Epidermal melanocyte (primary cell): Measurements from ENCODE around the gene SNU13.
"Not testable (repeated sequence)": the region's sequence is repeated elsewhere in the genome, so short reads cannot be mapped to it uniquely, and the experiment has no call there.

Source experiments
- DNase-seq: peaks from one replicate; pipeline ENCODE4 v3.0.0; 2011; ENCODE audit warnings: low spot score; ENCODE audit not compliant: insufficient read length

SNU13 gene

DNA sequence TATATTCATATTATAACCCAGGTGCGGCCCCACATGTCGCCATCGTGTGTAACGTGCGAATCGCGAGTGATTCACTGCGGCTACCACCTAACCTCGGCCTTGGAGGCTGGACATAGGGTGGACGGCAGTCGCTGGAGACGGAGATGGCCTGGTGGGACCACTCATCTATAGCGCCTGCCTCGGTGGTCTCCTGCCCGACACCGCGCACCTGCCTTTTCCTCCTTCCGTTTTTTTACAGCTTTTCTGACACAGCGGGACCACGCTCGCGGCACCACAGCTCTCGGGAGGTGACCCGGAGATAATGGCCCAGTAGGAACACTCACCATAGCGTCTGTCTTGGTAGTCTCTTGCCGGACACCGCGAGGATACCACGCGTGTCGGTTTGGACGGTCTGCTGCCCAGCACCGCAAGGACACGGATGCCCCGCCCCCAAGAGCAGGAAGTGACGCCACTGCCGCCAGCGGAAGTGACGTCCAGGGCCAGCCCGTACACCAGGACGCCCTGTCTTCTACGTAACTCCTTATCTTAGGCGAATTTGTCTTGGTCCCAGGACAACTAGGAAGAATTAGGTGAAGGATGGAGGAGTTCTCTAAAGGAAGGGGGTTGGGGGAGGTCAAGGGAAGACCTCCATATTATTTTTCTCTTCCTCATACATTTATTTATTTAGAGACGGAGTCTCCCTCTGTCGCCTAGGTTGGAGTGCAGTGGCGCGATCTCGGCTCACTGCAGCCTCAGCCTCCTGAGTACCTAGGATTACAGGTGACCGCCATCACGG is 6.4 kb downstream of the SNU13 start:
- DNase-seq = peak; percentile 81

- DNase-seq = no peak
Observed at GRCh38 chr22:41681616-41682015, 7.1 kb downstream of the SNU13 start.

- no peak for DNase-seq
Observed at GRCh38 chr22:41676134-41676533, 12.5 kb downstream of the SNU13 start.

DNA sequence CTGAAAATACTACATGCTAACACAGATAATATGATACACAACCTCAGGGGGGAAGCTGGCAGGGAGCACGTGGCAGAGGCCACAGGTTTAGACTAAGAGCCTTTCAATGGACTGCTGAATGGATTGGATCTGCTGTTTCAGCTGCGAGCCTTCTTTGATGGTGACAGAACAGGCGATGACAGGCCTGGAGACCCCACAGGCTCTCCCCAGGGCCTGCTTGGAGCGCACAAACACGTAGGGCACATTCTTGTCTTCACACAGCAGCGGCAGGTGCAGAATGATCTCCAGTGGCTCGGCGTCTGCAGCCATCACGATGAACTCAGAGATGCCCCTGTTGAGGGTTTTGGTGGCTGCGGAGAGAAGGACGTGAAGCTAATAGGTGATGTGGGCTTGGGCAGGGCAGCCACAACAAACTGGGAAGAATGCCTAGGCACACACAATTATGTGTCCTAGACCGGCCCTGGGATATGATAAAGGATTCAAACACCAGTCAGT is 13.8 kb downstream of the SNU13 start:
- DNase-seq = no peak

GRCh38 chr22:41672780-41673509 is 15.7 kb downstream of the SNU13 start:
- no peak for DNase-seq

DNA sequence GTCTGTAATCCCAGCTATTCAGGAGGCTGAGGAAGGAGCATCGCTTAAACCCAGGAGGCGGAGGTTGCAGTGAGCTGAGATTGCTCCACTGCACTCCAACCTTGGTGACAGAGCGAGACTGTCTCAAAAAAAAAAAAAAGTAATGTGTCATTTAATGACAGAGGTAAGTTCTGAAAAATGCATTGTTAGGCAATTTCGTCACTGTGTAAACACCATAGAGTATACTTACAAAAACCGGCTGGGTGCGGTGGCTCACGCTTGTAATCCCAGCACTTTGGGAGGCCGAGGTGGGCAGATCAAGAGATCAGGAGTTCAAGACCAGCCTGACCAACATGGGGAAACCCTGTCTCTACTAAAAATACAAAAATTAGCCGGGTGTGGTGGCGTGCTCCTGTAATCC is 16.6 kb downstream of the SNU13 start:
- not testable (repeated sequence) for DNase-seq

DNA sequence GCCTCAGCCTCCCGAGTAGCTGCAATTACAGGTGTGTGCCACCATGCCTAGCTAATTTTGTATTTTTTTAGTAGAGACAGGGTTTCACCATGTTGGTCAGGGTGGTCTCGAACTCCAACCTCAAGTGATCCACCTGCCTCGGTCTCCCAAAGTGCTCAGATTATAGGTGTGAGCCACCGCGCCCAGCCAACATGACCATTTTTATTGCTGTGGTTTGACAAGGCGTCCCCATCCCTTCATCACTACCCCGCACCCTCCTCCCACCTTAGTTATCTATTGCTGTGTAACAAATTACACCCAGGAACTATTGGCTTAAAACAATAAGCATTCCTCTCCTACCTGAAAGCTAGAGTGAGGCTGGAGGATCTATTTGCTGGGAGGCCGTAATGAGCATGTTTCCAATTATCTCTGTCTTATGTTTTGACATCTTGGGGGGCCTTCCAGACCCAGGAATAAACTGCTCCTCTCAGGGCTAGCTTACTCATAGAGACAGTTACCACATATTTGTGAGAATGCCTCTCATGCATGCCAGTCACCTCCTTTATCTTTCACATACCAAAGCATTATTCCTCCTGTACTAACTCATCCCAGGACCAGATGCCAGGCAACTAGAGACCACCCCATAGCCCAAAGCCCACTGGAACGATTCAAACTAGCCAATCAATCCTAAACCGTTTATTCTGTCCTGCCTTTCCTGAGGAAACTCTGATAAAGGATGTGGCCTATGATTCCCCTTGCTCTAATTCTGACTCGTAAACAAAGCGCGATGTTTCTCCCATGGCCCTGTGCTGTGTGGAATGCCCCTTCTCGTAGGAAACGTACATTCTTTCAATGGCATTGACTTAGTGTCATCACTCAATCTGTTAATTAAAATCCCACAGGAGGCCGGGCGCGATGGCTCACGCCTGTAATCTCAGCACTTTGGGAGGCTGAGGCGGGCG is 19.4 kb downstream of the SNU13 start:
- DNase-seq = no peak

DNA sequence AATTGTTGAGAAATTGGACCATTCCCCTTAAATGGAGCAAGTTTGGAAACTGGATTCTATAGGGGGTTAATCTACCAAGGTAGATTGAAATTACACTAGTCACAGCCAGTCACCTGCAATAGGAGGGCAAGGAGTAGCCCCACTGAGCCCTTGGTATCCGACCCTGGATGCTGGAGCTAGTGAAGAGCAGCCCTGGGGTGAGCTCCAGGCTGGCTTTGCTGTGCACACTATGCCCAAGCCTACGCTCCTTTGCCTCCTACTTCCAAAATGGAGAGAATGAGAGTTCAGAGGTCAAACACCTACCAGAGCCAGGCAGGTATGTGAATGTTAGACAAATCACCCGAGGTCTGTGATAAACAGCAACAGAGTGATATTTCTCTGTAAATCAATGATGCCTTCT is 23.7 kb downstream of the SNU13 start:
- DNase-seq = no peak

- DNase-seq = no peak
Observed at GRCh38 chr22:41664490-41664889, 24.2 kb downstream of the SNU13 start.

DNA sequence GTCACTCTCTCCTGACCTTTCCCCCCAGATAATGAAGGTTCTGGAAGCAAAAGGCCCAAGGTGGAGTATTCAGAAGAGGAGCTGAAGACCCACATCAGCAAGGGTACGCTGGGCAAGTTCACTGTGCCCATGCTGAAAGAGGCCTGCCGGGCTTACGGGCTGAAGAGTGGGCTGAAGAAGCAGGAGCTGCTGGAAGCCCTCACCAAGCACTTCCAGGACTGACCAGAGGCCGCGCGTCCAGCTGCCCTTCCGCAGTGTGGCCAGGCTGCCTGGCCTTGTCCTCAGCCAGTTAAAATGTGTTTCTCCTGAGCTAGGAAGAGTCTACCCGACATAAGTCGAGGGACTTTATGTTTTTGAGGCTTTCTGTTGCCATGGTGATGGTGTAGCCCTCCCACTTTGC is 25.1 kb downstream of the SNU13 start:
- DNase-seq = not testable (repeated sequence)

GRCh38 chr22:41661713-41662112 is 27.0 kb downstream of the SNU13 start:
- no peak for DNase-seq

- DNase-seq = no peak
Observed at GRCh38 chr22:41661088-41661487, 27.6 kb downstream of the SNU13 start.

DNA sequence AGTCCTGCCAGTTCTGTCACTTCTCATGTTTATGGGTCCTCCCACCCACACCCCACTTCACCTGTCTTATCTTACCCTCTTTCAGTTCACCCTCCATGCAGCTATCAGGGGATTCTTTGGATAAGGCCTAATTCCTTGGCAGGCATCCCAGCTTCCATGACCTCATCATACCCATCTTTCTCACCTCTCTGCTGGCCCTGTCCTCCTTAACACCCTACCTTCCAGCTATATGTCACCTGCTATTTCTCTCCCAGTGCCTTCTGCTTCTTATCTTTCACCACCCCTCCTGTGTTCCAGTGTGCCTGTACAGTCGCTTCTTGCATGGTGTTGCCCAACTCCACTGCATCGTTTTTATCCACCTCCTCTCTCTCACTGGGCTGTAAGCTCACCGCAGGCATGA is 28.3 kb downstream of the SNU13 start:
- DNase-seq = no peak

GRCh38 chr22:41659941-41660340 is 28.7 kb downstream of the SNU13 start:
- no peak for DNase-seq

- no peak for DNase-seq
Observed at GRCh38 chr22:41658869-41659268, 29.8 kb downstream of the SNU13 start.

DNA sequence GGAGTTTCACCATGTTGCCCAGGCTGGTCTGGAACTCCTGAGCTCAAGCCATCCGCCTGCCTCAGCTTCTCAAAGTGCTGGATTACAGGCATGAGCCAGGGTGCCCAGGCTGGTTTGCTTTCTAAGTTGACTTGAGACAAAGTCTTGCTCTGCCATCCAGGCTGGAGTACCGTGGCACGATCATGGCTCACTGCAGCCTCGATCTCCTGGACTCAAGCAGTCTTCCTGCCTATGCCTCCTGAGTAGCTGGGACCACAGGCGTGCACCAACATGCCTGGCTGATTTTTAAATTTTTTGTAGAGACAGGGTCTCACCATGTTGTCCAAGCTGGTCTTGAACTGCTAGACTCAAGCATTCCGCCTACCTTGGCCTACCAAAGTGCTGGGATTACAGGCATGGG is 31.0 kb downstream of the SNU13 start:
- DNase-seq = no peak

DNA sequence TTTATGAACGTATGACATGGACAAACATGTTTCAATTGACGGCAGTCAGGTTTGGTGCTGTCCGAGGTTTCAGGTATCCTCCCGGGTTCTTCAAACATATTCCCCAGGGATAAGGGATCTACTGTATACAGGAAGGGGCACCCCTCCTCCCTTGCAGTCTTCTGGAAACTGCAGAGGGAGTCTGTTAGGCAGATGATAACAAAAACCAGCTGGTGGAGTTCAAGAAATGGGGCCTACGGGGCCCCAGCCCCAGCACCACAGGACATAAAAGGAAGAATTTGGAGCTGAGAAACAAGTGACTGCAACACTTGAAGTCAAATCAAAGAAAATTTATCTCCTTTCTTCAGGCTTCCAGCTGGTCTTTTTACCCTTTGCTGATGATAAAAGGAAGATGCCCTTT is 32.1 kb downstream of the SNU13 start:
- DNase-seq = no peak

GRCh38 chr22:41654322-41654721 is 34.3 kb downstream of the SNU13 start:
- no peak for DNase-seq

GRCh38 chr22:41650821-41651220 is 37.8 kb downstream of the SNU13 start:
- no peak for DNase-seq

GRCh38 chr22:41650229-41650628 is 38.4 kb downstream of the SNU13 start:
- DNase-seq = no peak

DNA sequence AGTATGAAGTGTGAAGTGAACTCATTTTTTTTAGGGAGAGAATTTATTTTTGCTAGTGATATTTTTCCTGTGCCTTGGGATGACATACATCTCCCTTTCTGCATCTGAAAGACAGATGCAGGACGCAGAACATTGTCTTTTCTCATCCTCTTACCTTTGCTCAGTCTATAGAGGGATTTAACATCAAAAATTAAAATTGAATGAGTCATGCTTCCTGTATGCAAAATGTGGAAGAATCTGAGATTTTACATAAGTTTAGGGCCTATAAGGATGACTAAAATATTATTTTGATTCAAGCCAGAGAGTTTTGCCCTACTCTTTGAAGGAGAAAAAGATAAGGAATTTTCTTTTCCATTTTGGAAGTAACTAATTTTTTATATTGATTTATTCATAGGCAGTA is 40.2 kb downstream of the SNU13 start:
- DNase-seq = no peak

- DNase-seq = no peak
Observed at GRCh38 chr22:41647771-41648170, 40.9 kb downstream of the SNU13 start.
